Activated CD8-positive, alpha-beta memory T cell treated with anti-CD3 and anti-CD28 coated beads, Interleukin-2, amount 10 ng/mL, durations not matched to agents 7 days and 5 days (primary cell): Measurements from ENCODE around the gene COL25A1. TPM values are rescaled to one million over a fixed set of nuclear protein-coding genes. Genes with fewer than 3 reads are reported as not detected.

Experiments
- ATAC-seq: fragments of 150-1000 bp; cut with Tn5 transposase; one replicate; pipeline ENCODE4 v1.10.0; 2021; ENCODE audit warnings: moderate library complexity
- CTCF ChIA-PET: fragments of 350-600 bp; sonication (Branson Sonifier 250); formaldehyde crosslinking; loops from one replicate; lab custom pipeline; 2021; ENCODE audit warnings: antibody characterized with exemption; lab: Charles Lee
- DNase-seq: peaks from one replicate; pipeline ENCODE4 v3.0.0-alpha.2; 2020
- H3K27ac Mint-ChIP-seq: one replicate; pipeline ENCODE4 v1.8.0; 2021; ENCODE audit warnings: mild to moderate bottlenecking, mixed read lengths
- H3K27me3 Mint-ChIP-seq: one replicate; pipeline ENCODE4 v1.8.0; 2021; ENCODE audit warnings: mixed read lengths
- H3K36me3 Mint-ChIP-seq: one replicate; pipeline ENCODE4 v1.8.0; 2021; ENCODE audit warnings: mild to moderate bottlenecking, mixed read lengths
- H3K4me1 Mint-ChIP-seq: one replicate; pipeline ENCODE4 v1.8.0; 2021; ENCODE audit warnings: mixed read lengths
- H3K4me3 Mint-ChIP-seq: one replicate; pipeline ENCODE4 v1.8.0; 2021; ENCODE audit warnings: mild to moderate bottlenecking, moderate library complexity, mixed read lengths
- H3K9me3 Mint-ChIP-seq: one replicate; pipeline ENCODE4 v1.8.0; 2022; ENCODE audit warnings: low read depth, mixed read lengths
- total RNA-seq, 2 experiments: library from RNA; stranded (reverse); gene quantifications; one replicate each; pipeline ENCODE4 v1.2.3, GENCODE V29; 2021

The COL25A1 gene
- total RNA-seq, 2 experiments from 2014 or later = not detected

DNA sequence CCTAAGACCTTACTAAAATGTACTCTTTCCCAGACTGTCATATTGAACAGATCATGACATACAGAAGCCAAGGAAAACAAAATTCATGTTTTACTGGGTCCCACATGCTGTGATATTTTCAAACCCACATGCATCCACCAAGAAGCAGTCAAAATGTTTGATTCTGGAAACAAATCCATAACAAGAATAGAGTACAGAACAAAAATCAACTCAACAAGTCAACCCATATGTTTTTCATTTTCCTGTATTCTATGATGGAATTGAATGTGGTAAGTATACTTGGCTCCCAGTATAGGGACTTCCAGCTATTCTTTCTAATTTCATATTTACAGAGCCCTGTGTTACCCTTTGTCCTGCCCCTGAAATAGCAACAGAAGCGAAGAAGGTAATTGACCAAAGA is 106.8 kb downstream of the COL25A1 start:
- no peaks in the 10 kb centered on the region for H3K4me1 Mint-ChIP-seq
- H3K9me3 Mint-ChIP-seq = no peaks in the 10 kb centered on the region
- no peaks in the 10 kb centered on the region for H3K36me3 Mint-ChIP-seq
- no peak overlapping the region for H3K4me3 Mint-ChIP-seq
- CTCF ChIA-PET = no interaction called here
- no peak for ATAC-seq
- peaks cover 10% of the 10 kb centered on the region for H3K27me3 Mint-ChIP-seq
- DNase-seq = no peak
- no peak overlapping the region for H3K27ac Mint-ChIP-seq

DNA sequence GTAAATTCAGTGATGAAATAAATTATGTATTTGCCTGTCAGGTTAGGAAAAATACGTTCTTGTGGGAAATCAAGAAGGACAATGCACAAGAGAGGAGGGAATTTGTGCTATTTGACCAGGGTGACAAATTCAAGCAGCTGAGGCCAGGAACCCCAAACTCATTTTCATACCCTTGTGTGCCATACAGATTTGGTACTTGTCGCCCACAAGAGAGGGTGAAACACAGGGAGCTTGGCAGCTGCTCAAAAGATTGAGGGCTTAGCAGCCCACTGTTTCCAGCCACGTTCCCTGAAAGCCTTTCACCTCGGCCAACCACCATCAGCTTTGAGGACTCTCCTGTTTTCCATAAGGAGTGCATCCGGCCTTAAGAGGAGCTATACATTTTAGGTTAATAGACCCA is 111.2 kb downstream of the COL25A1 start:
- Mint-ChIP-seq H3K4me3 (no peak overlapping the region), H3K4me1 (no peaks in the 10 kb centered on the region), H3K27ac (no peak overlapping the region), H3K36me3 (no peaks in the 10 kb centered on the region), H3K27me3 (peaks cover 8% of the 10 kb centered on the region), H3K9me3 (no peaks in the 10 kb centered on the region)
- ATAC-seq (no peak), DNase-seq (no peak)
- CTCF ChIA-PET = no interaction called here

DNA sequence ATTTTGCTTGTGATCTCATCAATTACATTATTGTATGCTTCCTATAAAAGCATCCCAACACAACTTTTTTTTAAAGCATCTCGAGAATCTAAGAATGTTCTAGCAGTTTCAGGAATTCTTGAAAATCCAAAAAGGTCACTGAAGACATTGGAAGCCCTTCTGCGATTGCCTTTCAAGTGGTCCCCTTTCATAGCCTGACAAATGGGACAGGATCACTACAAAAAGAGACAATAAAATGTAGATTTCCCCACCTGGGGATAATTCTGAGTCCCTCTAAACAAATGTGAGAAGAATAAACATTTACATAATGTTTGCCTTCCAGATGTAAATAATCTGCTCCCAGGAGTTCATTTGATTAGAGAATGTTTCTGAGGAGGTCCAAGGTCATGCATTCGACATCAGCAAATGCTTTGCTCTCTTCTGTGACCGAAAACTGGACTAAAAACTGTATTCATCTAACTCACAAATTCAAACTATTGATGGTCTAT is 116.0 kb downstream of the COL25A1 start:
- DNase-seq (no peak), ATAC-seq (no peak)
- H3K27me3 Mint-ChIP-seq = peaks cover 19% of the 10 kb centered on the region
- no peaks in the 10 kb centered on the region for H3K9me3 Mint-ChIP-seq
- no peaks in the 10 kb centered on the region for H3K4me1 Mint-ChIP-seq
- CTCF ChIA-PET = no interaction called here
- no peak overlapping the region for H3K4me3 Mint-ChIP-seq
- no peak overlapping the region for H3K27ac Mint-ChIP-seq
- H3K36me3 Mint-ChIP-seq = no peaks in the 10 kb centered on the region

DNA sequence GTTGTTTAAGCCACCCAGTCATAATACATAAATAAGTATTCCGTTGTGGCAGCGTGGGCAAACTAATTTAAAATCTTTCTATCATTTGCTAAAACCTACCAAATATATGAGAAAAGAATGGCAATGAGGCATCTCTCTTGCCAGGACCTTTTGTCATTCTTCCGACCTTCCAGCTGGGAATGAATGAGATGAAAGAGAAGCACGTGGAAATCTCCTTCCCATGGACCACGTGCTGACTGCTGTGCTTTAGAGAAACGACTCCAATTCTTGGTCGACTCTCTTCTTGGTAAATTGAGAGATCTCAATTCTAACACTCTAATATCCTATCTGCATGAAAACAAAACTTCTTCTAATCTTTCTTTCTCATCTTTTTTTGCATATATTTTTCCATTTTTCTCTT is 116.5 kb downstream of the COL25A1 start:
- Mint-ChIP-seq H3K36me3 (no peaks in the 10 kb centered on the region), H3K27ac (no peak overlapping the region), H3K4me3 (no peak overlapping the region), H3K4me1 (no peaks in the 10 kb centered on the region), H3K27me3 (peaks cover 19% of the 10 kb centered on the region), H3K9me3 (no peaks in the 10 kb centered on the region)
- ATAC-seq (no peak), DNase-seq (no peak)
- CTCF ChIA-PET = no interaction called here

DNA sequence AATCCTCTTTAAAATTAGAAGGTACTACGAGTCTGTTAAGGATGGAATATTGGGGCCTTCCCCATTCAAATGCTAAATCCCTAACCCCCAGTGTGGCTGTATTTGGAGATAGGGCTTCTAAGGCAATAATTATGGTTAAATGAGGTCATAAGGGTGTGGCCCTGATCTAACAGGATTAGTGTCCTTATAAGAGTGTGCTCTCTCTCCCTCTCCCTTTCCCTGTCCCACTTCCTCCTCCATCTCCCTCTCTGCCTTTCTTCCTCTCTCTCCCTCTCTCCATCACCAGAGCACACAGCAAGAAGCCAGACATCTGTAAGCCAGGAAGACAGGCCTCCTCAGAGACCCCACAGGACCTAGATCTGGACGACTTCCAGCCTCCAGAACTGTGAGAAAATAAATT is 116.9 kb downstream of the COL25A1 start:
- CTCF ChIA-PET = no interaction called here
- no peak for ATAC-seq
- peaks cover 19% of the 10 kb centered on the region for H3K27me3 Mint-ChIP-seq
- no peaks in the 10 kb centered on the region for H3K9me3 Mint-ChIP-seq
- H3K4me1 Mint-ChIP-seq = no peaks in the 10 kb centered on the region
- no peak overlapping the region for H3K4me3 Mint-ChIP-seq
- no peaks in the 10 kb centered on the region for H3K36me3 Mint-ChIP-seq
- DNase-seq = no peak
- no peak overlapping the region for H3K27ac Mint-ChIP-seq

DNA sequence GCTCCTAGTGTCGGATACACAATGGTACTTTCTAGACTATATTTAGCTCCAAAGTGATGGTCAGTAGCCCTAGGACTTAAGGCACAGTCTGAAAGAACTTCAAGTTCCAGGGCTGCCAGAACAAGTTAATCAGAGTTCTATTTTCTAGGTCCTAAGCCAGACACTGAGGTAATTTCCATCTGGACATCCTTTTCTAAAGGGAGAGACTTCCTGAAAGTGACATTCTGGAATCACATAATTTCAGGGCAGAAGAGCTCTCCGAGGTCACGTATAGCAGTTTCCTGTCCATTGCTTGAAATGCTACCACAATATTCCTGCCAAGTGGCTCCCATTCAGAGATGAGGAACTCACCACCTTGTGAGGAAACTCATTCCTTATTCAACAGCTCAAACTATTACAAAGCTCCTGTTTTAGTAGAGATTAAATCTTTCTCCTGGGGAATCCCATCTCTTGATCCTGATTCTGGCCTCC is 117.9 kb downstream of the COL25A1 start:
- ATAC-seq = no peak

DNA sequence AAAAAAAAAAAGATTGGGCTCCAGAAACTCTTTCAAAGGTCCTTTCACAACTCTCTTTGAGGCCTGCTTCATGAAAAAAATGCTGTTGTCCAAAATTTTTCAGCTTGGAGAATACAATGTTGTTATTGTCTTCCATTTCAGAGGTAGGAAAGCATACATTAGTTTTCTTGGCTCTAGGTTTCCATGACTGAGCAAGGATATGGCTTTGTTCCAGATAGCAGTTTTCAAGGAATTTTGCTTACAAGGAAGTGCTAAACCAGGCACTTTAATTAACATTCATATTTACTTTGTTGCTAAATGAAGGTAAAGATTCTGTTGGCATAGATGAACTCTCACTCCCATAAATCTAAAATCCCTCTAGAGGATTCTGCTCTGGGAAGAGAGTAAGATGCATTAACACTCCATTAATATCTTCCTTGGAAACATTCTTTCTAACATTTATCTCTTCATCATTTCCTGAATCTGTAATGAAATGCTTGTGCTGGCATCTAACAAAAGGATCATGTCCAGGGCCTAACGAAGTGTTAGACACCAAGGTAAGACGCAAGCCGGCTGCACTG is 118.4 kb downstream of the COL25A1 start:
- CTCF ChIA-PET = no interaction called here
- peaks cover 25% of the 10 kb centered on the region for H3K27me3 Mint-ChIP-seq

More for the DNA sequence above, 117.9 kb downstream of the COL25A1 start:
- DNase-seq = no peak
- peaks cover 25% of the 10 kb centered on the region for H3K27me3 Mint-ChIP-seq
- CTCF ChIA-PET = no interaction called here
- H3K4me1 Mint-ChIP-seq = no peaks in the 10 kb centered on the region
- H3K36me3 Mint-ChIP-seq = no peaks in the 10 kb centered on the region
- H3K4me3 Mint-ChIP-seq = no peak overlapping the region
- H3K9me3 Mint-ChIP-seq = no peaks in the 10 kb centered on the region
- H3K27ac Mint-ChIP-seq = no peak overlapping the region

DNA sequence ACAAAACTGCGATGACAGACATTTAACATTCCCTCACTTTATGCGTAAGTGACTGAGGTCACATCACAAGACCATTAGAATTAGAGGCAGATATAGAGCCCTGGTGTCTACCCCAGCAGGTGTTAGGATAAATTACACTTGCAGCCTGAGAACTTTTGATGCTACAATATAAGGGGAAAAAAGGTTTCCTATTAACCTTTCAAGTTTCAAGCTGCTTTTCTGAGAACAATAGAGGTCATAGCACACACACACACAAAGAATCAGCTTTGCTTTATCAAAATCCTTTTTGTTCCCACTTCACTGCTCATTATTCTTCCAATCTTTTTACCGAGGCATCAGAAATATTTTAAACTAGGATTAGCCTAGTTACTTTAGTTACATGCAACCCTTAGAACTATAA is 119.8 kb downstream of the COL25A1 start:
- CTCF ChIA-PET = no interaction called here
- Mint-ChIP-seq H3K9me3 (no peaks in the 10 kb centered on the region), H3K4me3 (no peak overlapping the region), H3K36me3 (no peaks in the 10 kb centered on the region), H3K27ac (no peak overlapping the region), H3K27me3 (peaks cover 17% of the 10 kb centered on the region), H3K4me1 (no peaks in the 10 kb centered on the region)
- ATAC-seq (no peak), DNase-seq (no peak)

More for the DNA sequence above, 118.4 kb downstream of the COL25A1 start:
- no peaks in the 10 kb centered on the region for H3K9me3 Mint-ChIP-seq
- no peak for ATAC-seq
- H3K4me1 Mint-ChIP-seq = no peaks in the 10 kb centered on the region
- DNase-seq = no peak
- H3K36me3 Mint-ChIP-seq = no peaks in the 10 kb centered on the region
- no peak overlapping the region for H3K27ac Mint-ChIP-seq
- no peak overlapping the region for H3K4me3 Mint-ChIP-seq

DNA sequence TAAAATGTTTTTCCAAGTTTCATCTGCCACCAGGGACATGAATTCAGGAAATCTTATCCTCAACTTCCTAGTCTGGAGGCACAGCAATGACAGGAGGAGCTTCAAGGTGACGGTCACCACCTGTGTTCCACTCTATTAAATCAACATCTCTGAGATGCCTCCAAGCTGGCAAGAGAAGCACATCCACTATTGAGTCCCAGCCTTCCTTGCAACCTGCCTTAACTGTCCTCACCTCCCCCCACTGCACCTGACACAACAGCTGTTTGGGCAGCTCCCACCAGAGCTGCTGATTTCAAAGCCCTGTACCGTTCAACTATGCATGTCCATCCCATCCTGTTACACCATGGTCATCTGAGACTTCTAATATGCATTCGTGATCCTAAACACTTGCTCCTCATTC is 123.4 kb downstream of the COL25A1 start:
- Mint-ChIP-seq H3K36me3 (no peaks in the 10 kb centered on the region), H3K4me1 (no peaks in the 10 kb centered on the region), H3K27me3 (peaks cover 21% of the 10 kb centered on the region), H3K27ac (no peak overlapping the region), H3K4me3 (no peak overlapping the region), H3K9me3 (no peaks in the 10 kb centered on the region)
- CTCF ChIA-PET = no interaction called here
- ATAC-seq = no peak
- DNase-seq = no peak

DNA sequence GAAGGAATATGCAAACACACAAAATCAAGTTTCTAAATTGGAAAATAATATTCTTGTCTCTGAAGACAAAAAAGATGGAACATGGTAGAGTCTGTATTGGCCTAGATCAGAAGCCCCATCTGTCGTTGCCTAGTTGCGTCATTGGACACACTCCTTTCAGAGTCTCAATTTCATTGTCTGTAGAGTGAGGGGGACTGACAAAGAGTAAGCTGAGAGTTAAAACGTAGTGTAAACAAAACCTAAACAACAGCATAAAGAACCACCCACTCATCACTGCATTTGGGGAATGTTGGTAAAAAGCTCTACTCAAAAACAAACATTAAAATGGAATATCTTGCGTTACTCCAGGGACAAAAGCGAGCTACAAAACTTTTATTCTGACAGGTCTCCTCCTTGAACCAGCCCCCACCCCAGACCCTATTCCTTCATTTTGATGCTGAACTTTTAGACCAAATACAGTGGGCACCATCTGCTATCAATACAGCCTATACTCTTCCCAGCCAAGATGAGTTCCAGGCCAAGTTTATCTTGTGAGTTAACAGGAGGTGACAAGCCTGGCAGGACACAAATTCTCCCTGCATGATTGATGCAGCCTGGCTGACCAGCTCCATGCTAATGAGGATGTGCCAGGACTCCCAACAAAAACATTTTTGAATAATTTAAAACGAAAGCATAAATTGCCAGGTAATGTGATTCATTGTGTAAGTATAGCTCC is 125.2 kb downstream of the COL25A1 start:
- Mint-ChIP-seq H3K9me3 (no peaks in the 10 kb centered on the region), H3K27ac (no peak overlapping the region), H3K4me3 (no peak overlapping the region), H3K36me3 (no peaks in the 10 kb centered on the region), H3K4me1 (no peaks in the 10 kb centered on the region), H3K27me3 (peaks cover 19% of the 10 kb centered on the region)
- DNase-seq (no peak), ATAC-seq (no peak)
- CTCF ChIA-PET = no interaction called here

DNA sequence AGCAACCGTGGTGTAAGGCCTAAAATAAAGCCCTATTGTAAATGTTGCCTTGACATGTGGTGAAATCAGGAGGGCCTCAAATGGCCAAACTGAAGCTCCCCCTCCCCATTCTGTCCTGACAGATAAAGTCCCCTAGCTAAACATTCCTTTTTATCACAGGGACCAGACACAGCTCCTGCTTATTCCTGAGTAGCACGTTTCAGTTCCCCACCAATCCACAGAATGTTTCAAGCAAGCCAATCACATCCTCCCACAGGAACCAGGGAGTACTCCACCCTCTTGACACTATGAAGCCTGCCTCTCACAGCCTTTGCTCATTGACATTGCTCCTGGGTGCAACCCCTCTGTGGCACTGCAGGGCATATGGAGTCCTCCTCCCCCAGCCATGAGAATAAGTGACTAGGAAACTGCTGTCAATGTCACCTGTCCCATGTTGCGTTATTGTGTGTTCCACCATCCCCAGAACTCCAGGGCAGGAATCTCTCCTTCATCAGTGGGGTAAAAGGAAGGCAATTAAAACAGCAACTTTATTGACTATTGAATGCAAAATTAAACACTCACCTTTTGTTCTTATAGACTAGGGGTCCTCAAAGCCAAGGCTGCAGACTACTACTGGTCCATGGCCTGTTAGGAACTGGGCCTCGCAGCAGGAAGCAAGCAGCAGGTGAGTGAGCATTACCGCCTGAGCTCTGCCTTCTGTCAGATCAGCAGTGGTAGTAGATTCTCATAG is 128.1 kb downstream of the COL25A1 start:
- H3K4me3 Mint-ChIP-seq = no peak overlapping the region
- H3K4me1 Mint-ChIP-seq = no peaks in the 10 kb centered on the region
- no peak for ATAC-seq
- no peak for DNase-seq
- CTCF ChIA-PET = no interaction called here
- no peaks in the 10 kb centered on the region for H3K36me3 Mint-ChIP-seq
- H3K9me3 Mint-ChIP-seq = no peaks in the 10 kb centered on the region
- no peak overlapping the region for H3K27ac Mint-ChIP-seq
- peaks cover 10% of the 10 kb centered on the region for H3K27me3 Mint-ChIP-seq

DNA sequence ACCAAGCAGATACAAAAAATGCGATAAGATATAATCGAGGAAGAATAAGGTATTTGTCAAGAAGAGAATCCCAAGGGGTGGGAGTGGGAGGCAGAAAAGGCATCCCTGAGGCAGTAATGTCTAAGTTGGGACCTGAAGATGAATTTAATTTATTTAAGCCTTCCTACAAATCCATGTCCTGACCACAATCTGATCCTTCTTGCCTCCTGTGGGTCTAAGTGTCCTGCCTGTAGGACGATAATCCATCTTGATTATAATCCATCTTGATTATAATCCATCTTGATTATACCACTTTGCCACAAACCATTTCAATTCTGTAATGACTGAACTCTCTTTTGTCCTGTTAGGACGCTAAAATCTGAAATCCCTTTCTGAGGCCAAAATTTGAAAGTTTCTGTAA is 130.2 kb downstream of the COL25A1 start:
- DNase-seq (no peak), ATAC-seq (no peak)
- Mint-ChIP-seq H3K4me1 (no peaks in the 10 kb centered on the region), H3K9me3 (no peaks in the 10 kb centered on the region), H3K27ac (no peak overlapping the region), H3K27me3 (peaks cover 22% of the 10 kb centered on the region), H3K4me3 (no peak overlapping the region), H3K36me3 (no peaks in the 10 kb centered on the region)
- CTCF ChIA-PET = no interaction called here

DNA sequence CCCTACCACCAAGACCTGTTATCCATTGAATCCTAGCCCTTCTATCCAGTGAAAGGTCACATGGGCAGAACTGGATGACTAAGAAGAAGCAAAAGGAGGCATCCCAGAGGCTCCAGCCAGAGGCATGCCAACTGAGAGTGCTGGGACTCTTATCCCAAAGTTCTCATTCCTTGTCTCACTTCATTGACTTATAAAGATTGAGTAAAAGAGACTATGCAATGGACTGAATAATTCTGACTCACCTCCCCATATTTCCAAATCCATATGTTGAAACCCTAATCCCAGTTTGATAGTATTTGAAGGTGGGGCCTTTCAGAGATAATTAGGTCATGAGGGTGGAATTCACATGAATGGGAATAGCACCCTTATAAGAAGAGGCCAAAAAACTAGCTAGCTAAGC is 131.4 kb downstream of the COL25A1 start:
- H3K27ac Mint-ChIP-seq = no peak overlapping the region
- CTCF ChIA-PET = interaction anchor here (1.0 kb wide), 1 partner anchor 56 kb away, joined by 3 read pairs; no protein-coding TSS in a partner anchor
- no peaks in the 10 kb centered on the region for H3K36me3 Mint-ChIP-seq
- H3K9me3 Mint-ChIP-seq = no peaks in the 10 kb centered on the region
- H3K27me3 Mint-ChIP-seq = peaks cover 29% of the 10 kb centered on the region
- no peak overlapping the region for H3K4me3 Mint-ChIP-seq
- no peak for DNase-seq
- no peaks in the 10 kb centered on the region for H3K4me1 Mint-ChIP-seq
- ATAC-seq = no peak

DNA sequence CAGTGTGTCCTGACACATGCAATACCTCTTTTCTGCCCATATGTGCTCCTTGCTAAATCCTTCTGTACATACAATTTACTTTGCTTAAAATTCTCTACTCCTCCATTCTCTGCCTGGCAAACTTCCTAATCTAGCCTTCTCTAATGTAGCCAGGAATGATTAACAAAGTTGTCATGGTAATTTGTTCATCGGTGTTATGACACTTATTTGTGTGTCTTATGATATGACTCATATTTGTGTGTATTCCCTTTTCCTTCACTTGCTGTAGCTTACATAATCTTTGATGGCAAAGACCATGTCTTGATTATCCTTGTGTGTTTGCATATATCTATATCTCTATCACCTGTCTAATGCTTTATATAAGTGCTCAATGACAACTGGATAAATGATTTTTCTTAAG is 133.3 kb downstream of the COL25A1 start:
- ATAC-seq = no peak
- no peaks in the 10 kb centered on the region for H3K36me3 Mint-ChIP-seq
- H3K27ac Mint-ChIP-seq = no peak overlapping the region
- DNase-seq = no peak
- CTCF ChIA-PET = no interaction called here
- H3K4me1 Mint-ChIP-seq = no peaks in the 10 kb centered on the region
- H3K4me3 Mint-ChIP-seq = no peak overlapping the region
- peaks cover 35% of the 10 kb centered on the region for H3K27me3 Mint-ChIP-seq
- no peaks in the 10 kb centered on the region for H3K9me3 Mint-ChIP-seq
